K562 (cell line): ENCODE data around the gene PRAMEF1. TPM values are rescaled to one million over a fixed set of nuclear protein-coding genes. Genes with fewer than 3 reads are reported as not detected.

Source experiments
- DACH1 ChIP-seq: fragments of 450-650 bp; IDR thresholded peaks from 2 replicates; pipeline ENCODE4 v1.6.1; 2018; ENCODE audit not compliant: partially characterized antibody
- HDAC3 ChIP-seq: fragments of 450-650 bp; IDR thresholded peaks from 2 replicates; pipeline ENCODE4 v1.6.1; 2018; ENCODE audit warnings: borderline replicate concordance, mild to moderate bottlenecking, moderate library complexity; ENCODE audit not compliant: partially characterized antibody
- JUN ChIP-seq, 2 experiments: sonication (generic) in 1 of 2; formaldehyde crosslinking in 1 of 2; IDR thresholded peaks; 2 replicates each; pipeline versions ENCODE4 v1.6.1 to v1.8.0; 2012 to 2022; ENCODE audit warnings: borderline replicate concordance in 2 of 2, mild to moderate bottlenecking in 2 of 2, improper control_type of control experiment in 1 of 2, low read depth in 1 of 2, low read length in 1 of 2, missing genetic modification reagents in 1 of 2
- KDM4B ChIP-seq, 2 experiments: fragments of 450-650 bp in 1 of 2; sonication (generic) in 1 of 2; IDR thresholded peaks; 2 replicates each; pipeline ENCODE4 v1.6.1; 2016 to 2017; ENCODE audit warnings: borderline replicate concordance in 2 of 2, antibody characterized with exemption in 1 of 2, low read depth in 1 of 2, mild to moderate bottlenecking in 1 of 2
- MAFF ChIP-seq: IDR thresholded peaks from 2 replicates; pipeline ENCODE4 v1.6.1; 2012; ENCODE audit warnings: low read length, improper control_type of control experiment
- MAX ChIP-seq: sonication (generic); formaldehyde crosslinking; IDR thresholded peaks from 2 replicates; pipeline ENCODE4 v1.9.0; 2022; ENCODE audit warnings: mild to moderate bottlenecking, missing genetic modification reagents
- MCM3 ChIP-seq: fragments of 450-650 bp; IDR thresholded peaks from 2 replicates; pipeline ENCODE4 v1.6.1; 2016
- NFE2 ChIP-seq: IDR thresholded peaks from 2 replicates; pipeline ENCODE4 v1.6.1; 2014; ENCODE audit warnings: antibody characterized with exemption, low read depth
- PHB2 ChIP-seq: fragments of 450-650 bp; IDR thresholded peaks from 2 replicates; pipeline ENCODE4 v1.6.1; 2017; ENCODE audit warnings: low read depth
- RFX5 ChIP-seq: IDR thresholded peaks from 2 replicates; pipeline ENCODE4 v1.6.1; 2011; ENCODE audit warnings: low read depth, mild to moderate bottlenecking, improper control_type of control experiment, low read length
- SIN3B ChIP-seq: fragments of 450-650 bp; IDR thresholded peaks from 2 replicates; pipeline ENCODE4 v1.6.1; 2017; ENCODE audit warnings: low read depth, mild to moderate bottlenecking, moderate library complexity
- TAF15 ChIP-seq: fragments of 200-400 bp; formaldehyde crosslinking; IDR thresholded peaks from 2 replicates; pipeline ENCODE4 v1.6.1; 2017; ENCODE audit warnings: mild to moderate bottlenecking, low read depth, low read length, moderate library complexity
- TCF3 ChIP-seq: sonication (generic); formaldehyde crosslinking; IDR thresholded peaks from 2 replicates; pipeline ENCODE4 v1.4.0; 2020; ENCODE audit warnings: mild to moderate bottlenecking, missing genetic modification reagents
- ZBTB2 ChIP-seq: fragments of 450-650 bp; IDR thresholded peaks from 2 replicates; pipeline ENCODE4 v1.6.1; 2016; ENCODE audit warnings: antibody characterized with exemption
- ZNF232 ChIP-seq: sonication (generic); formaldehyde crosslinking; IDR thresholded peaks from 2 replicates; pipeline ENCODE4 v1.8.0; 2022; ENCODE audit warnings: mild to moderate bottlenecking, missing genetic modification reagents
- ZNF609 ChIP-seq: sonication (generic); formaldehyde crosslinking; IDR thresholded peaks from 2 replicates; pipeline ENCODE4 v1.8.1; 2023; ENCODE audit warnings: missing genetic modification reagents, mild to moderate bottlenecking, borderline replicate concordance
- polyA plus RNA-seq, 8 experiments: library from polyadenylated mRNA; depleted of rRNA in 4 of 8; stranded (reverse) in 5 of 8; unstranded in 3 of 8; fragments of >200 nt; fragmentation: Nextera tagmentation in 2 of 8; fragmentation: Illumina TruSeq in 1 of 8; extraction: Ambion mirVana in 2 of 8; extraction: Trizol in 1 of 8; gene quantifications; 2 replicates each; pipeline versions ENCODE4 v1.2.1 to v1.2.3, GENCODE V29; 2011 to 2014; ENCODE audit warnings: inconsistent platforms in 1 of 8, missing spikeins in 1 of 8
- total RNA-seq, 7 experiments: library from RNA; depleted of rRNA in 6 of 7; stranded (reverse); fragments of >200 nt in 6 of 7; fragmentation: Illumina TruSeq in 2 of 7; extraction: Trizol in 2 of 7; gene quantifications; 2 replicates each; pipeline versions ENCODE4 v1.2.1 to v1.2.3, GENCODE V29; 2011 to 2021; ENCODE audit warnings: low replicate concordance in 1 of 7
- TF ChIP-seq, protein P1 (sequence below), 2 experiments: fragments of 450-650 bp; IDR thresholded peaks; 2 replicates each; pipeline ENCODE4 v1.6.1; 2016

Gene PRAMEF1
- total and polyA plus RNA-seq, 9 of the 15 experiments (the other 6 are each of a cell fraction or from before 2014, with no cell fraction given): not detected

- TF ChIP-seq ZBTB2 (no peak), ZNF609 (CRISPR knock-in tag) (no peak), ZNF232 (CRISPR knock-in tag) (no peak), PHB2 (no peak), MAX (CRISPR knock-in tag) (no peak), TCF3 (CRISPR knock-in tag) (no peak), DACH1 (no peak), KDM4B (IDR thresholded peaks at IDR 0.05; ENCODE audit: borderline replicate concordance in 2 of 2, low read depth in 1 of 2) (no peak), TAF15 (no peak), SIN3B (no peak), HDAC3 (no peak), RFX5 (no peak), NFE2 (no peak), JUN (IDR thresholded peaks at IDR 0.05; ENCODE audit: borderline replicate concordance, low read depth, low read length) (no peak), JUN (CRISPR knock-in tag; IDR thresholded peaks at IDR 0.05; ENCODE audit: borderline replicate concordance) (no peak), MCM3 (no peak), MAFF (no peak)
- TF ChIP-seq, protein P1, sequence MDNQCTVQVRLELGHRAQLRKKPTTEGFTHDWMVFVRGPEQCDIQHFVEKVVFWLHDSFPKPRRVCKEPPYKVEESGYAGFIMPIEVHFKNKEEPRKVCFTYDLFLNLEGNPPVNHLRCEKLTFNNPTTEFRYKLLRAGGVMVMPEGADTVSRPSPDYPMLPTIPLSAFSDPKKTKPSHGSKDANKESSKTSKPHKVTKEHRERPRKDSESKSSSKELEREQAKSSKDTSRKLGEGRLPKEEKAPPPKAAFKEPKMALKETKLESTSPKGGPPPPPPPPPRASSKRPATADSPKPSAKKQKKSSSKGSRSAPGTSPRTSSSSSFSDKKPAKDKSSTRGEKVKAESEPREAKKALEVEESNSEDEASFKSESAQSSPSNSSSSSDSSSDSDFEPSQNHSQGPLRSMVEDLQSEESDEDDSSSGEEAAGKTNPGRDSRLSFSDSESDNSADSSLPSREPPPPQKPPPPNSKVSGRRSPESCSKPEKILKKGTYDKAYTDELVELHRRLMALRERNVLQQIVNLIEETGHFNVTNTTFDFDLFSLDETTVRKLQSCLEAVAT (IDR thresholded peaks at IDR 0.05): no peak
These were observed 42.3 kb upstream of the PRAMEF1 start (continued) for GRCh38 chr1:12748778-12749355.
